OCI-LY1 (cell line): ENCODE data around the gene RBMX.

Experiments used
- CTCF ChIP-seq: fragments of 200-600 bp; sonication (generic), shearing (Covaris generic); IDR thresholded peaks from 2 replicates; pipeline ENCODE4 v1.5.1; 2017; ENCODE audit warnings: mild to moderate bottlenecking, antibody characterized with exemption, low read length, moderate library complexity, mixed read lengths
- EZH2 ChIP-seq: fragments of 200-600 bp; sonication (generic), shearing (Covaris generic); IDR thresholded peaks from 2 replicates; pipeline ENCODE4 v1.8.0; 2017; ENCODE audit warnings: borderline replicate concordance, mixed run types, mild to moderate bottlenecking, antibody characterized with exemption, low read length, moderate library complexity, mixed read lengths

- TF ChIP-seq CTCF: no peak
- TF ChIP-seq EZH2: no peak
Observed at GRCh38 chrX:136889269-136889668, 8.7 kb upstream of the RBMX start.
